Activated CD4-positive, alpha-beta T cell treated with anti-CD3 and anti-CD28 coated beads for 36 hours (primary cell): Measurements from ENCODE around the gene SCRN2. TPM values are rescaled to one million over a fixed set of nuclear protein-coding genes. Genes with fewer than 3 reads are reported as not detected.

ENCODE experiments used
- ATAC-seq: fragments of 200-7000 bp; cut with Tn5 transposase; one replicate; pipeline ENCODE4 v1.10.0; 2021; ENCODE audit warnings: mild to moderate bottlenecking, moderate library complexity
- CTCF ChIA-PET: fragments of 350-600 bp; sonication (Branson Sonifier 250); formaldehyde crosslinking; loops from one replicate; lab custom pipeline; 2021; ENCODE audit warnings: antibody characterized with exemption; lab: Charles Lee
- POLR2A ChIA-PET: fragments of 350-600 bp; sonication (Branson Sonifier 250); formaldehyde crosslinking; loops from one replicate; lab custom pipeline; 2021; ENCODE audit warnings: antibody characterized with exemption, inconsistent platforms; lab: Charles Lee
- DNase-seq: peaks from one replicate; pipeline ENCODE4 v3.0.0-alpha.2; 2020
- H3K27ac Mint-ChIP-seq: one replicate; pipeline ENCODE4 v1.8.0; 2021; ENCODE audit warnings: mixed read lengths
- H3K27me3 Mint-ChIP-seq: one replicate; pipeline ENCODE4 v1.8.0; 2021; ENCODE audit warnings: mixed read lengths
- H3K36me3 Mint-ChIP-seq: one replicate; pipeline ENCODE4 v1.8.0; 2021; ENCODE audit warnings: low read depth, mixed read lengths
- H3K4me1 Mint-ChIP-seq: one replicate; pipeline ENCODE4 v1.8.0; 2021; ENCODE audit warnings: mixed read lengths
- H3K4me3 Mint-ChIP-seq: one replicate; pipeline ENCODE4 v1.8.0; 2021; ENCODE audit warnings: mild to moderate bottlenecking, moderate library complexity, mixed read lengths
- H3K9me3 Mint-ChIP-seq: one replicate; pipeline ENCODE4 v1.8.0; 2021; ENCODE audit warnings: low read depth, mixed read lengths
- intact Hi-C, 2 experiments: fragments of 100-400 bp; cut with DNase I in 1 of 2; cut with micrococcal nuclease in 1 of 2; formaldehyde crosslinking; loops; one replicate each; pipeline versions ENCODE4 v1.14.2 to v1.15.1; 2022 to 2024; cut with DNase I, micrococcal nuclease
- total RNA-seq, 2 experiments: library from RNA; stranded (reverse); gene quantifications; one replicate each; pipeline ENCODE4 v1.2.3, GENCODE V29; 2021

SCRN2 gene
- total RNA-seq = 10 to 100 TPM; 21.5 to 25.2 TPM

- no peaks in the 10 kb centered on the region for H3K36me3 Mint-ChIP-seq
- ATAC-seq (peak; percentile 92), DNase-seq (peak; percentile 94)
- H3K27me3 Mint-ChIP-seq = peaks cover 14% of the 10 kb centered on the region
- peak within 1 kb of the TSS; percentile 99 for H3K4me3 Mint-ChIP-seq
- no peaks in the 10 kb centered on the region for H3K9me3 Mint-ChIP-seq
- intact Hi-C loops = loop anchor here (1.0 to 10.0 kb wide), 11 partner anchors 10 to 266 kb away; partner anchors contain the start of genes LRRC46 (in 2 of the 2), MRPL10 (in 2 of the 2), CDK5RAP3 (in 1 of the 2) and SNX11 (in 1 of the 2)
- ChIA-PET POLR2A (interaction anchor here (0.6 to 1.1 kb wide), 3 partner anchors 45 to 55 kb away, joined by 3 to 4 read pairs (median 4); partner anchors contain the start of gene SP2), CTCF (interaction anchor here (0.5 to 19.9 kb wide), 33 partner anchors 8 to 1165 kb away, joined by 3 to 414 read pairs (median 4); partner anchors contain the start of genes LRRC46, MRPL10, SP2 and SP6)
- H3K4me1 Mint-ChIP-seq = peaks cover 22% of the 10 kb centered on the region
- H3K27ac Mint-ChIP-seq = peak within 1 kb of the TSS; percentile 89
Observed at GRCh38 chr17:47840742-47841487, at the start of gene SCRN2. SCRN2 (minus strand) TSS chr17:47841273; CDS start chr17:47840843, 430 bp downstream.

DNA sequence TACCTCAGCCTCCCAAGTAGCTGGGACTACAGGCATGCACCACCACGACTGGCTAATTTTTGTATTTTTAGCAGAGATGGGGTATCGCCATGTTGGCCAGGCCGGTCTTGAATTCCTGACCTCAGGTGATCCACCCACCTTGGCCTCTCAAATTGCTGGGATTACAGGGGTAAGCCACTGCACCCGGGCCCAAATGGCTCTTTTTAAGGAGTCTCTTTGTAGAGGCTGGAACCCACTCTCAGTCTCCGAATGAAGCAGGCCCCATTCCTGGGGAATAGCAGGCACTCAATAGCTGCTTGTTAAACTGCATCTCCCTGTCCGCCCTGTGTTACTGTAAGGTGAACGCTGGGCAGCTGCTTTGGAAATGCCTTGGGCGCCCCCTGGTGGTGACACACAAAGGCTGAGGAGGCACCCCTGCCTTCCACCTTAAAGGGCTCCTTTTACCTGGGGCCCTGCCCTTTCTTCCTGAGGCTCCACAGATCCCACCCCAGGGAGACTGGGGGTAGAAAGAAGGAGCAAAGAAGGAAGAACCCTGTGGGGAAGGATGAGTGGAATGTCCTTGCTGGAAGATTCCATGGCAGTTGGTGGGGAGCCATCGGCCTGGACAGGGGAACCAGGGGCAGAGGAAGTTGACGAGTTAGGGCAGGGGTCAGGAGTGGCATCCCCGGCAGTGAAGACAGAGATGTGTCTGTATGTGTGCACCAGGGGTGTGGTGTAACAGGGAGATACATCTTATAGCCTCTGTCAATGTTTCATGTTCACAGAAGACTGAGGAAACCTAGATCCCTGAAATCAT, 48.9 kb upstream of the SCRN2 start:
- no peak overlapping the region for H3K27ac Mint-ChIP-seq
- peaks cover 2% of the 10 kb centered on the region for H3K36me3 Mint-ChIP-seq

GRCh38 chr17:47888293-47888692, 47.2 kb upstream of the SCRN2 start:
- ATAC-seq (no peak), DNase-seq (no peak)
- Mint-ChIP-seq H3K36me3 (no peaks in the 10 kb centered on the region), H3K9me3 (no peaks in the 10 kb centered on the region), H3K27me3 (no peaks in the 10 kb centered on the region), H3K27ac (no peak overlapping the region), H3K4me3 (no peak overlapping the region), H3K4me1 (peaks cover 27% of the 10 kb centered on the region)
- CTCF ChIA-PET = interaction anchor here (0.9 to 17.0 kb wide), 2 partner anchors 9 to 40 kb away, joined by 5 to 414 read pairs; partner anchors contain the start of genes SCRN2 and SP6
- intact Hi-C loops = no loop called here
- POLR2A ChIA-PET = no interaction called here

More for the DNA sequence above, 48.9 kb upstream of the SCRN2 start:
- Mint-ChIP-seq H3K4me3 (no peak overlapping the region), H3K27me3 (no peaks in the 10 kb centered on the region), H3K4me1 (peaks cover 23% of the 10 kb centered on the region), H3K9me3 (no peaks in the 10 kb centered on the region)
- DNase-seq = peak; percentile 96
- intact Hi-C loops = loop anchor here (1.0 kb wide), 2 partner anchors 43 to 49 kb away; partner anchors contain the start of gene SCRN2 (in 2 of the 2)
- ChIA-PET POLR2A (interaction anchor here (0.7 kb wide), 1 partner anchor 50 kb away, joined by 3 read pairs; no protein-coding TSS in a partner anchor), CTCF (interaction anchor here (0.5 to 17.0 kb wide), 25 partner anchors 8 to 779 kb away, joined by 3 to 414 read pairs (median 3); partner anchors contain the start of genes CDK5RAP3, LRRC46, MRPL10 and PNPO)
- ATAC-seq = peak; percentile 99

GRCh38 chr17:47884905-47885730, 44.0 kb upstream of the SCRN2 start:
- peaks cover 32% of the 10 kb centered on the region for H3K4me1 Mint-ChIP-seq
- H3K4me3 Mint-ChIP-seq = no peak overlapping the region
- H3K9me3 Mint-ChIP-seq = no peaks in the 10 kb centered on the region
- intact Hi-C loops = no loop called here
- no peaks in the 10 kb centered on the region for H3K27me3 Mint-ChIP-seq
- ChIA-PET CTCF (interaction anchor here (0.5 to 17.0 kb wide), 6 partner anchors 9 to 271 kb away, joined by 3 to 414 read pairs (median 3); partner anchors contain the start of genes SCRN2 and SP6), POLR2A (interaction anchor here (0.6 to 2.0 kb wide), 3 partner anchors 10 to 61 kb away, joined by 4 to 7 read pairs (median 5); partner anchors contain the start of gene SP6)
- ATAC-seq (no peak), DNase-seq (no peak)
- no peak overlapping the region for H3K27ac Mint-ChIP-seq
- H3K36me3 Mint-ChIP-seq = no peaks in the 10 kb centered on the region

DNA sequence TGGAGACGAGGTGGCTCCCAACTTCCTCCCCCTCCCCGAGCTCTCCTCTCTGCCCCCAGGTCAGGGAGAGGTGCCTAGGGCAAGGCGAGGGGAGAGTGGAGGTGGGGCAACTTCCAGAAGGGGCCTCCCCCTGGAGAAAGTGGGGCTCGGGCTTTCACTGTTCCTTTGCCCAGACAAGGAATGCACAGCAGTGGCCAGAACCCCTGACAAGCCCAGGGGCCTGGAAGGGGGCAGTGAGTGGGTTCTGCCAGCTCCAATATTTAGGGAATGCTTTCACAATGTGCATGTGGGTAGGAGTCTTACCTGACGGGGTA, 43.3 kb upstream of the SCRN2 start:
- H3K36me3 Mint-ChIP-seq = no peaks in the 10 kb centered on the region
- H3K4me1 Mint-ChIP-seq = peaks cover 32% of the 10 kb centered on the region
- DNase-seq = no peak
- H3K27ac Mint-ChIP-seq = no peak overlapping the region
- POLR2A ChIA-PET = interaction anchor here (0.6 to 2.0 kb wide), 4 partner anchors 11 to 88 kb away, joined by 3 to 7 read pairs (median 4); partner anchors contain the start of gene SP6
- no peaks in the 10 kb centered on the region for H3K27me3 Mint-ChIP-seq
- H3K9me3 Mint-ChIP-seq = no peaks in the 10 kb centered on the region
- CTCF ChIA-PET = interaction anchor here (0.7 to 17.0 kb wide), 4 partner anchors 8 to 64 kb away, joined by 3 to 414 read pairs (median 5); partner anchors contain the start of genes SCRN2 and SP6
- no peak for ATAC-seq
- intact Hi-C loops = no loop called here
- no peak overlapping the region for H3K4me3 Mint-ChIP-seq

- ChIA-PET CTCF (interaction anchor here (1.5 to 17.0 kb wide), 3 partner anchors 21 to 65 kb away, joined by 3 to 414 read pairs (median 7); partner anchors contain the start of genes SCRN2 and SP6), POLR2A (interaction anchor here (0.6 to 2.0 kb wide), 4 partner anchors 11 to 89 kb away, joined by 3 to 7 read pairs (median 4); partner anchors contain the start of gene SP6)
- ATAC-seq (no peak), DNase-seq (no peak)
- Mint-ChIP-seq H3K4me3 (no peak overlapping the region), H3K36me3 (no peaks in the 10 kb centered on the region), H3K27ac (no peak overlapping the region), H3K9me3 (no peaks in the 10 kb centered on the region), H3K27me3 (peaks cover 4% of the 10 kb centered on the region), H3K4me1 (peaks cover 37% of the 10 kb centered on the region)
- intact Hi-C loops = no loop called here
Observed at GRCh38 chr17:47883589-47884426, 42.7 kb upstream of the SCRN2 start.

DNA sequence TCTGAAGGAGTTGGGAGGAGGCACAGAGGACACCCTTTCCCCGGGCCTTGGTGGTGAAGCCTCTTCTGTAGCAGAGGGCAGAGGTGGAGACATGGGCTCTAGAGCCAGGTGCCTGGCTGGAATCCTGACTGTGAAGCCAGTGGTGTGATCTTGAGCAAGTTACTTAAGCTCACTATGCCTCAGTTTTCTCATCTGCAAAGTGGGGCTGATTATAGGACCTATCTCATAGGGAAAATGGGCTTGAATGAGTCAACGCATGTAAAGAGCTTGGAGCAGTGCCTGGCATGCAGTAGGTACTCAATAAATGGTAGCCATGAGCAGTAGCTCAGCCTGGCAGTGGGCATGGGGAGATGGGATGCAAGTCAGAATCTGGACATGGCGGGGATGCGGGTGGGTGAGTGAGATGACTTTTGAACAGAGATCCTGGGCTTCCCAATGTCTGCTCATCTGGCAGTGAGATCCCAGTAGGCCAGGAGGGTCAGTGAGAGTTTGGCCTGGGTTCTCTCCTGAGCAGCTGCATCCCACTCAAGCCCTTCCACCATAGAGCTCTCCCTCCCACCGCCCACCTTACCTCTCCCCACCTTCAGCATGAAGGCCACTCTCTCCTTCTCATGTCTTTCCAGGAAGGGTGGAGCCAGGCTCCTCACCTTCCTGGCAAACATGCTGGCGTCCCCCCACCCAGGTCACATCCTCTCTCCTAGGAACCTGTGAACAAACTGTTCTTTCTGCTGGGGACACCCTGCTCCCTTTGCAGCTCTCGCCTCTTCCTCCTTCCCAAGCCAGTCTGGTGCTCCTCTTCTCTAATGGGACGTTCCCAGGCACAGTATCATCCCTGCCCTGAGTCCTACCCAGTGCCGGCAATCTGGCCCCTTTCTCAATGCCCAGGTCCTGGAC, 41.9 kb upstream of the SCRN2 start:
- Mint-ChIP-seq H3K36me3 (no peaks in the 10 kb centered on the region), H3K27me3 (peaks cover 7% of the 10 kb centered on the region), H3K27ac (no peak overlapping the region), H3K4me1 (peaks cover 37% of the 10 kb centered on the region), H3K4me3 (no peak overlapping the region), H3K9me3 (no peaks in the 10 kb centered on the region)
- intact Hi-C loops = no loop called here
- ChIA-PET CTCF (interaction anchor here (0.7 to 17.0 kb wide), 2 partner anchors 35 to 79 kb away, joined by 3 to 414 read pairs; partner anchors contain the start of genes SCRN2 and SP6), POLR2A (interaction anchor here (0.7 kb wide), 1 partner anchor 1048 kb away, joined by 3 read pairs; no protein-coding TSS in a partner anchor)
- no peak for DNase-seq
- no peak for ATAC-seq

- DNase-seq = no peak
- no peak for ATAC-seq
- Mint-ChIP-seq H3K27me3 (peaks cover 7% of the 10 kb centered on the region), H3K9me3 (no peaks in the 10 kb centered on the region), H3K36me3 (no peaks in the 10 kb centered on the region), H3K27ac (no peak overlapping the region), H3K4me1 (peaks cover 37% of the 10 kb centered on the region), H3K4me3 (no peak overlapping the region)
- POLR2A ChIA-PET = no interaction called here
- CTCF ChIA-PET = interaction anchor here (0.6 to 17.0 kb wide), 2 partner anchors 34 to 275 kb away, joined by 3 to 414 read pairs; partner anchors contain the start of genes SCRN2 and SP6
- intact Hi-C loops = no loop called here
Observed at GRCh38 chr17:47882247-47882646, 41.2 kb upstream of the SCRN2 start.
